ENCODE data around the gene CABP4. TPM values are rescaled to one million over a fixed set of nuclear protein-coding genes. Genes with fewer than 3 reads are reported as not detected.

CABP4 gene
- total and polyA plus RNA-seq, 7 donors, result 0.35 to 1.9 (median 0.93) TPM

DNA sequence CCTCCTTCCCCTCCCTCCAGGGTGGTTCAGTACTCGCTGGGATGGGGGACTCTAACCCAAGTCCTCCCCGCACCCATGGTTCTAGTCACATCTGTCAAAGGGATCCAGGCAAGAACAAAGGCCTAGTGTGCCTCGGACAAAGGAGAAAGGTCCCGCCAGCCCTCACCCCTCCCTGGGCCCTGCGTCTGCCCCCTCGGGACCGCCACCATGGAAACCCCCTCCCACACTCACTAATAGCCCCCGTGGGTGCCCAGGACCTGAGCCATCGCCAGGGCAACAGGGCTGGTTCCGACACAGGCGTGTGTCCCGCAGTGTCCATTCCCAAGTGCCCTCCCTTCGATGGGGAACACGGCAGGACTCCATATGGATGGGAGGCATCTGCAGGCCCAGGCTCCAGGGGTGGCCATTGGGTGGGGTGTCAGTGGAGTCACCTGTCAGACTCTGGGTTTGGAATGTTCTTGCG lies 44.8 kb upstream of the CABP4 start:
- H3K9me3 ChIP-seq, result no peaks in the 10 kb centered on the region

GRCh38 chr11:67410984-67411784 lies 44.0 kb upstream of the CABP4 start:
- ATAC-seq (no peak), DNase-seq (no peak)
- no peak overlapping the region for H3K4me3 ChIP-seq
- intact Hi-C loops (cut with DNase I), result no loop called here
- H3K9me3 ChIP-seq, result no peaks in the 10 kb centered on the region
- no peak overlapping the region for H3K27ac ChIP-seq
- H3K27me3 ChIP-seq (ENCODE audit: insufficient read depth in 3 of 3, low read length in 2 of 3), result peaks cover 0 to 32% (median 11%) of the 10 kb centered on the region in 3 donors
- TF ChIP-seq CTCF (IDR thresholded peaks at IDR 0.05), result no peak
- peaks cover 4% of the 10 kb centered on the region for H3K4me1 ChIP-seq
- no peaks in the 10 kb centered on the region for H3K36me3 ChIP-seq (ENCODE audit: insufficient read depth in 1 of 2, low read depth in 1 of 2)
- 74 to 78% (median 76%) methylated on average over 17 of the region's 17 CpGs for WGBS, 3 donors

More for the DNA sequence above, 44.8 kb upstream of the CABP4 start:
- intact Hi-C loops (cut with DNase I), result no loop called here
- H3K4me3 ChIP-seq, result no peak overlapping the region
- H3K27ac ChIP-seq, result no peak overlapping the region
- H3K27me3 ChIP-seq (ENCODE audit: insufficient read depth in 3 of 3, low read length in 2 of 3), result peaks cover 0 to 32% (median 11%) of the 10 kb centered on the region in 3 donors
- H3K4me1 ChIP-seq, result no peaks in the 10 kb centered on the region
- no peaks in the 10 kb centered on the region for H3K36me3 ChIP-seq (ENCODE audit: insufficient read depth in 1 of 2, low read depth in 1 of 2)
- DNase-seq, result no peak
- no peak for TF ChIP-seq CTCF (IDR thresholded peaks at IDR 0.05)
- 43 to 63% (median 47%) methylated on average over 15 of the region's 15 CpGs for WGBS, 3 donors
- no peak for ATAC-seq

DNA sequence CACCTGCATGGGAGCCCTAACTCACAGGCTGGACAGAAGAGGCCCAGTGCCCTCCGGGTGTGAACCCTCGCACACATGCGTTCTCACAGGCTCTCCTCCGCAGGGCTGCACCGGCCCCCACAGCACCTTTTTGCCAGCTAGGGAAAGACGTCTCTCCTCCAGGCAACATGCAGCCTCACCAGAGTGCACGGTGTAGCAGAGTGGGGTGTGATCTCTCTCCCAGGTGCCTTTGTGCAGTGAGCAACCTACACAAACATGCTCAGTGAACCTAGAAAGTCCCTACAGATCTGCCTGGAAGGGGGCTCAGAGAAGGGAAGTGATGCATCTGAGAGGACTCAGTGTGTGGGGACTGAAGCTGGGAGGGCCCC lies 43.4 kb upstream of the CABP4 start:
- no peak for ATAC-seq
- H3K9me3 ChIP-seq, result no peaks in the 10 kb centered on the region
- H3K27me3 ChIP-seq (ENCODE audit: insufficient read depth in 3 of 3, low read length in 2 of 3), result peaks cover 0 to 32% (median 11%) of the 10 kb centered on the region in 3 donors
- no peak overlapping the region for H3K27ac ChIP-seq
- H3K4me3 ChIP-seq, result no peak overlapping the region
- DNase-seq, result no peak
- TF ChIP-seq CTCF (IDR thresholded peaks at IDR 0.05), result no peak
- H3K4me1 ChIP-seq, result peaks cover 10% of the 10 kb centered on the region
- H3K36me3 ChIP-seq (ENCODE audit: insufficient read depth in 1 of 2, low read depth in 1 of 2), result no peaks in the 10 kb centered on the region
- 72 to 78% (median 74%) methylated on average over 7 of the region's 7 CpGs for WGBS, 3 donors
- intact Hi-C loops (cut with DNase I), result no loop called here

- 64 to 70% (median 66%) methylated on average over 9 of the region's 9 CpGs for WGBS, 3 donors
- DNase-seq, result no peak
- intact Hi-C loops (cut with DNase I), result no loop called here
- Histone ChIP-seq H3K27ac (no peak overlapping the region), H3K4me3 (no peak overlapping the region), H3K4me1 (peaks cover 19% of the 10 kb centered on the region), H3K36me3 (ENCODE audit: insufficient read depth in 1 of 2, low read depth in 1 of 2) (no peaks in the 10 kb centered on the region), H3K27me3 (ENCODE audit: insufficient read depth in 3 of 3, low read length in 2 of 3) (peaks cover 0 to 32% (median 11%) of the 10 kb centered on the region in 3 donors), H3K9me3 (no peaks in the 10 kb centered on the region)
- no peak for TF ChIP-seq CTCF (IDR thresholded peaks at IDR 0.05)
- no peak for ATAC-seq
Observed at GRCh38 chr11:67412495-67413179, 42.5 kb upstream of the CABP4 start.
